Measurements from ENCODE around the gene C12orf42.

Gene C12orf42

GRCh38 chr12:103422746-103423515 lies 72.8 kb downstream of the C12orf42 start:
- no peak for DNase-seq

- DNase-seq = no peak
These were observed 73.4 kb downstream of the C12orf42 start for GRCh38 chr12:103422328-103422727.

GRCh38 chr12:103421402-103421801 lies 74.4 kb downstream of the C12orf42 start:
- DNase-seq = no peak

GRCh38 chr12:103415681-103416080 lies 80.1 kb downstream of the C12orf42 start:
- DNase-seq = no peak

- no peak for DNase-seq
These were observed 94.3 kb downstream of the C12orf42 start for GRCh38 chr12:103401421-103401820.

DNA sequence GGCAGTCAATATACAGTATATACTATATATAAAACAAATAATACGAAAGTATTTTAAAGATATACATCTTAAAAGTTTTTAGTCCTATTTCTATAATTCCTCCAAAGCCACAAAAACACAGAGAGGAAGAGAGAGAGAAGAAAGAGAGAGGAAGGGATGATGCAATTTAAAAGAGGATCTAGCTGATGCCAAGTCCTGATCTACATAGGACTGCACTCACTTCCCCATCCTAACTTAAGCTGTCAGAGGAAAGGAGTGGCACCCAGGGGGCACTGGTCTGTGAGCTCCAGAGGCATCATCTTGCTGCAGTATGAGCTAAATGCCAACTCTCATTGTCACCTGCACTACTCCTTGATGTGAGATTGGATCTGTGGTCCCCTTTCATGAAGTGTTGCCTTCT lies 95.8 kb downstream of the C12orf42 start:
- DNase-seq = no peak

DNA sequence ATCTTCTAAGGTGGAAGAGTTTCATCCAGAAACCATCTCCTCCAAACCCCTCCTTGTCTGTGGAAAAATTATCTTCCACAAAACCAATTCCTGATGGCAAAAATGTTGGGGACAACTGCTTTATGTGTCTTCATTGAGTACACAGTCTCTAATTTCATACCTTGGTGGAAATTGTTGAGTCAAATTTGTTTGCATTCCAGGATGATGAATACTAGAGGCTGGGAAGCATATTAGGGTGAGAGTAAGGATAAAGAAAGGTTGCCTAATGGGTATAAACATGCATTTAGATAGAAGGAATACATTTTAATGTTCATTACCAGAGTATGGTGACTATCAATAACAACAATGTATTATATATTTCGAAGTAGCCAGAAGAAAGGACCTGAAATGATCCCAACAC lies 98.2 kb downstream of the C12orf42 start:
- DNase-seq = no peak

GRCh38 chr12:103392722-103393121 lies 103.0 kb downstream of the C12orf42 start:
- DNase-seq = no peak

DNA sequence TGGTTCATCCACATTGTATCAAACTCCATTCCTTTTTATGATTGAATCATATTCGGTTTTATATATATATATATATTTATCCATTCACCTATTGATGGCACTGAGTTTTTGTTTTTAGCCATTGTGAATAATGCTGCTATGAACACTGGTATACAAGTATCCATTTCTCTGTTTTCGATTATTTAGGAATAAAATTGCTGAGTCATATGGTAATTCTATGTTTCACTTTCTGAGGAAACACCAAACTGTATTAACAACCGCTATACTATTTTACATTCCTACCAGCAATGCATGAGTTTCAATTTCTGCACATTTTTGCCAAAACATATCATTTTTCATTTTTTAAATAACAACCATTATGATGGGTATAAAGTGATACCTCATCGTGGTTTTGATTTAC lies 104.7 kb downstream of the C12orf42 start:
- no peak for DNase-seq

GRCh38 chr12:103387385-103387784 lies 108.4 kb downstream of the C12orf42 start:
- DNase-seq = no peak

DNA sequence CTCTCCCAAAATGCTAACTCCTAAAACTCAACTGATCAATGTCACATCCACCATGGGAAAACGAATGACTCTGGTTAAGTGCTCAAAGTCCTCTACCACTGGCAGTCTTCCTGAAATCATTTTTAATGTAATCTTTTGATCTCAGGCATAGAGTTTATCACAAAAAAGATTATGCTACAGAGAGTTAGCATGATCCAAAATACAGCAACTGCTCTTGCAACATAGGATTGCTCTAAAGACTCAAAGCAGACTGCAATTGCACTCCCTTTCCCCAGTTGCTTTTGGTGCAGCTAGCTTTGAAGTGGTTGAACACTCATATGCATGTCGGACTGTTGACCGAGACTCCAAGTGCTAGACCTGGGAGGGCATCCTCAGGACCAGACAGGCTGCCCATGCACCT lies 109.3 kb downstream of the C12orf42 start:
- DNase-seq = no peak

DNA sequence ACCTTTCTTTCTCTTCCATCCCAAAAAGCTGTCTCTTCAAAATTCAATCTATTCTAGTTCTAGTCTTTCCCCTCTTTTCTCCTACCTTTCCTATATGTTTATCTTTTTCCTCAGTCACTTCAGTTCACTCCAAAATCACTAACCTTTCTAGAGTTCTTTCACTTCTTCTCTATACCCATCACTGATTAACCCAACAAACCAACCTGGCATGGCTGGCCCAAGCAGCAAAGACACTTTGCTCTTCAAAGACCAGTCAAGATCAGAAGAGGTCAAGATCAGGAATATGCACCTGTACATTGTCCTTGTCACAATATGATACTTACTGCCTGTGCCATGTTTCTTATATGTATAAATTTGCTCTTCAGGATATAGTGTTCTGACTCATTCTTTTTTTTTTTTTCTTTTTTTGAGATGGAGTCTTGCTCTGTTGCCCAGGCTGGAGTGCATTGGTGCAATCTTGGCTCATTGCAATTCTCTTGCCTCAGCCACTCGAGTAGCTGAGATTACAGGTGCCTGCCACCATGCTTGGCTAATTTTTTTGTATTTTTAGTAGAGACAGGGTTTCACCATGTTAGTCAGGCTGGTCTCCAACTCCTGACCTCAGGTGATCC lies 112.9 kb downstream of the C12orf42 start:
- no peak for DNase-seq

- no peak for DNase-seq
These were observed 113.6 kb downstream of the C12orf42 start for GRCh38 chr12:103382119-103382518.

GRCh38 chr12:103379670-103380069 lies 116.1 kb downstream of the C12orf42 start:
- DNase-seq = no peak

DNA sequence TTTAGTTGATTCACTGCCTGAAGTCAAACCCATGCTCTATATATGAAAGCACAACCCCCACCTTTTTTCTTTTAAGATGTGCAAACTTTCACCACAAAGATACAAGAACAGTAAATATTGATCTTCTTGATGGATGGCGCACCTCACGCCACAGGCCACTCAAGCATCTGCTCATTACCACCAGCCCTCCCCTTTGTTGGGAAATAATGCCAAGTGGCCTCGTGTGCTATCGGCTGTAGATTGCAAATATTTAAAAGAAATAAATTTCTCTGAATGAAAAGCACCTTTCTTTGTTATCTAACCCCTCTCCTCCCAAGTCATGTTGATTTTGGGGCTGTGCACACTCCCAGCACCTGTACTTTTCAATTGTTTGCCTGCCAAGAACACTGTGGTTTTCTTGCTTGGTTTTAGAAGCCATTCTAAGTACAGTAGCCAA lies 122.7 kb downstream of the C12orf42 start:
- no peak for DNase-seq

DNA sequence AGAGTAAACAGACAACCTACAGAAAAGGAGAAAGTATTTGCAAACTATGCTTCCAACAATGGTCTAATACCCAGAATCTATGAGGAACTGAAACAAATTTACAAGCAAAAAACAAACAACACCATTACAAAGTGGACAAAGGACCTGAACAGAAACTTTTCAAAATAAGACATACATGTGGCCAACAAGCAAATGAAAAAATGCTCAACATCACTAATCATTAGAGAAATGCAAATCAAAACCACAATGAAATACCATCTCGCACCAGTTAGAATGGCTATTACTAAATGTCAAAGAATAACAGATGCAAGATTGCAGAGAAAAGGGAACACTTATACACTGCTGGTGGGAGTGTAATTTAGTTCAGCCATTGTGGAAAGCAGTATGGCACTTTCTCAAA lies 125.8 kb downstream of the C12orf42 start:
- DNase-seq = no peak

- no peak for DNase-seq
These were observed 127.6 kb downstream of the C12orf42 start for GRCh38 chr12:103368167-103368566.

GRCh38 chr12:103354403-103354802 lies 141.4 kb downstream of the C12orf42 start:
- DNase-seq = no peak

DNA sequence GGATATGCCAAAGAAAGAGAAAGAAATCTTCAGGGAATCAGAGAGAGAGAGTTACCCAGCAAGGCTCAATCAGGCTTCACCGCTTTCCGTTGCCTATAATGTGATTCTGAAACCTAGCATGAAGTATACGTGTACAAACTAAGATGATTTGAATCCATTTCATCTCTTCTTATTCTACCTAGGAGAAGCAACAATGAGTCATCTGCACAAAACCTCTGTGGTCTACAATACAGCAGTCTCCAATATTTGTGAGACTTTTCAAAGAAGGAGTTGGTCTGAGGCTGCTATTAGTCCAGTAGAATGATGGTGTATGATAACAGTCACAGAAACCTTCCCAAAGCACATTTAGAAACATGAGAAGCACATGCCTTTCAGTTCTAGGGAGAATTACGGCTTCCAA lies 141.9 kb downstream of the C12orf42 start:
- DNase-seq = no peak

DNA sequence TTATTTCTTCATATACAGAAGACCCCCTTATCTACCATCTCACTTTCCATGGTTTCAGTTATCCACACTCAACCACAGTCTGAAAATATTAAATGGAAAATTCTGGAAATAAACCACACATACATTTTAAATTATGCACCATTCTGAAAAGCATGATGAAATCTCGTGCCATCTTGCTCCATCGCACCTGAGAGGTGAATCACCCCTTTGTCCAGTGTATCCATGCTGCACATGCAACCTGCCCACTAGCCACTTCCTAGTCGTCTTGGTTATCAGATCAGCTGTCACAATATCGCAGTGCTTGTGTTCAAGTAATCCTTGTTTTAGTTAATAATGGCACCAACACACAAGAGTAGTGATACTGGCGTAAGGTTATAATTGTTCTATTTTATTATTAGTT lies 145.7 kb downstream of the C12orf42 start:
- DNase-seq = no peak

DNA sequence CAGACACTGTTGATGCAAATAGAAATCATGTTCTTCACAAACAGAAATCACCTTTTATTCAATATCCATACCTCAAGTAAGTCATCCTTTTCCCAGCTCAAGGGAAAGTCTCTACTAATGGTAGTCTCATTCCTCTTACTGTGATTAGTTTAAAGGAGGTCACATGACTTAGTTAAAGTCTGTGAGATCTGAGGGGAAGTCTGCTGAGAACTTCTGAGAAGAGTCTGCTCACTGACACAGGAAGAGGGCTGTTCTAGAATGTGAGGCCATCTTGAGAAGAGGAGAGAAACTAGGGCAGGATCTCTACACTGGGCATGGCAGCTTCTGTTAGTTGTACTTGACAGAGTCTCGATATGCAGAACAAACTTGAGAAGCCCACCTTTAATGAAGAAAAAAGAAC lies 146.8 kb downstream of the C12orf42 start:
- DNase-seq = no peak

DNA sequence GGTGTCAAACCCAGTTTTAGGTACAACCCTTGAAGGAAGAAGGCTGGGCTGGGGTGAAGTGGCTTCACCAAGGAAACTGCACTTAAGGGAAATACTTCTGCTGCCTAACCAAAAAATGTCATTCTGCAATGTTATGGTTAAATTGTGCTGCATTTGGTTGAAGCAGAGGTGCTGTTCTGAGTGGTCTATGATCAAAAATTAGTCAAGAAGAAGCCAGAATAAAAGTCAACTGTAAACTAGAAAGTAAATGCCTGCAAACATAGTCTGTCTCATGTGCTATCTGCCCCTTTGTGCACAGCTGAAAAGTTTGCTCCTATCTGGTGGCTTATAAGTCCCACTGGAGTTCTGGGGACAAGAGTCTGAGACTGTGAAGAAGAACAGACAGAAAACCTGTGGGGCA lies 158.8 kb downstream of the C12orf42 start:
- DNase-seq = no peak

- no peak for DNase-seq
These were observed 161.3 kb downstream of the C12orf42 start for GRCh38 chr12:103334466-103334865.

DNA sequence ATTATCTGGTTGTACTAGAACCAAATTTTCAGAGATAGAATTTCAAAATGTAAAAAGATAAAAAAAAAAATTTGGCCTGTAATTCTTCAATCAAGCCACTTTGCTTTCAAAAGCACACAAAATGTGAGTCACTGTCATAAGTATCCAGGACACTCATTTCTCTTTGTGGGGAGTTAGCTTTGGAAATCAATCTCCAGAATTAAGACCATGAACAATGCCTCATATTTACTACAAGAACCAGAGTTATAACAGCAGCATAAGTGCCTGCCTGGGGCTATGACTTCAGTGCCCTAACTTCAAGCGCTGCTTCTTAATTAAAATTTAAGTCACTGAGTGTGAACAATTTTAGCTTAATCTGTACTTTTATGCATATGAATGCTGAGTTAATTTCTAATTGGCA lies 162.1 kb downstream of the C12orf42 start:
- no peak for DNase-seq

DNA sequence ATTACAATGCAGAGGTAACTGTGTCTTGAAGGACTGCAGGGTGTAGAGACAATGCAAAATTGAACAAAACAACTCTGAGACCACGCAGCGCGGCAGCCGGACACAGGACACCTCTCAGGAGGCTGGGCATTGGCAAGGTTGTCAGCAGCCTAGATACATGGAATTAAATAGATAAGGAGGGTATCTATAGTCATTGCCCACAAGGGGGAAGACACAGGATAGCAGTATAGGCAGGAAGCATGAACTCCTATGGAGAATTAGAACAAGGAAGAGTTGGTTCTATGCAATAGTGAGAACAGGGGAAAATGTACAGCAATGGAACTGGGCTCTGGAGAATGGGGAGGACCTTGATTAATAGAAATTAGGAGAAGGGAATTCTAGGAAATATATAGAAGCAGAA lies 164.1 kb downstream of the C12orf42 start:
- no peak for DNase-seq

Measured in CD4-positive, alpha-beta T cell treated with Interferon gamma for 1 hour (primary cell).